H1 (cell line): ENCODE results near the gene NME7. TPM values are rescaled to one million over a fixed set of nuclear protein-coding genes. Genes with fewer than 3 reads are reported as not detected.

Experiments
- CTCF ChIA-PET: fragments of 300-600 bp; sonication (Branson Sonifier 250); formaldehyde crosslinking; loops from one replicate; lab custom pipeline; 2021; ENCODE audit not compliant: partially characterized antibody; lab: Charles Lee
- POLR2A ChIA-PET: fragments of 300-600 bp; sonication (Branson Sonifier 250); formaldehyde crosslinking; loops from one replicate; lab custom pipeline; 2021; ENCODE audit warnings: inconsistent platforms; ENCODE audit not compliant: partially characterized antibody; lab: Charles Lee
- DNase-seq, 2 experiments: peaks; one replicate each; pipeline versions ENCODE4 v3.0.0 to v3.0.0-alpha.2; 2010 to 2022; ENCODE audit warnings: low spot score in 2 of 2, low read depth in 1 of 2, mixed read lengths in 1 of 2
- FAIRE-seq: peaks from 2 replicates; lab custom pipeline; 2011; peaks lifted over from hg19 to GRCh38; lab: Jason Lieb, UNC
- H2AFZ ChIP-seq: 2 replicates; pipeline ENCODE4 v1.8.1; 2012; ENCODE audit warnings: low read length, inconsistent platforms
- H2AK5ac ChIP-seq: 2 replicates; pipeline ENCODE4 v1.6.1; 2013; ENCODE audit warnings: low read depth, low read length
- H2BK120ac ChIP-seq: replicated peaks from 2 replicates; pipeline ENCODE3; 2013; ENCODE audit warnings: low read depth, low read length, inconsistent platforms
- H2BK12ac ChIP-seq: 2 replicates; pipeline ENCODE4 v1.6.1; 2013; ENCODE audit warnings: low read depth, low read length
- H2BK15ac ChIP-seq: 2 replicates; pipeline ENCODE4 v1.6.1; 2013; ENCODE audit warnings: low read length
- H2BK20ac ChIP-seq: 2 replicates; pipeline ENCODE4 v1.6.1; 2013; ENCODE audit warnings: low read length
- H2BK5ac ChIP-seq: 2 replicates; pipeline ENCODE4 v1.6.1; 2013; ENCODE audit warnings: low read depth, low read length
- H3K14ac ChIP-seq: 2 replicates; pipeline ENCODE4 v1.6.1; 2013; ENCODE audit warnings: inconsistent platforms; ENCODE audit not compliant: insufficient read length
- H3K18ac ChIP-seq: 2 replicates; pipeline ENCODE4 v1.6.1; 2013; ENCODE audit warnings: low read length; ENCODE audit errors: extremely low read depth
- H3K23ac ChIP-seq: 2 replicates; pipeline ENCODE4 v1.6.1; 2013; ENCODE audit warnings: inconsistent platforms; ENCODE audit not compliant: insufficient read length
- H3K23me2 ChIP-seq: 2 replicates; pipeline ENCODE4 v1.6.1; 2013; ENCODE audit warnings: low read depth, low read length
- H3K27ac ChIP-seq: 2 replicates; pipeline ENCODE4 v1.6.1; 2011; ENCODE audit warnings: low read depth, low read length, inconsistent platforms
- H3K27me3 ChIP-seq, 4 experiments: replicated peaks in 1 of 4; 1 replicate in 1 of 4; 2 replicates in 3 of 4; pipeline versions ENCODE4 v1.6.1 to v1.8.1; 2011 to 2013; ENCODE audit warnings: low read length in 3 of 4, mild to moderate bottlenecking in 3 of 4, inconsistent platforms in 2 of 4, mixed read lengths in 2 of 4, moderate library complexity in 1 of 4; ENCODE audit not compliant: control insufficient read depth in 3 of 4, insufficient read depth in 3 of 4; ENCODE audit errors: extremely low read depth in 1 of 4
- H3K36me3 ChIP-seq, 4 experiments: 2 replicates each; pipeline versions ENCODE4 v1.6.1 to v1.8.1; 2011 to 2013; ENCODE audit warnings: mild to moderate bottlenecking in 4 of 4, low read length in 3 of 4, moderate library complexity in 2 of 4, control low read depth in 1 of 4, inconsistent platforms in 1 of 4; ENCODE audit not compliant: insufficient read depth in 4 of 4, control insufficient read depth in 2 of 4
- H3K4ac ChIP-seq: replicated peaks from 2 replicates; pipeline ENCODE3; 2013; ENCODE audit warnings: low read length, low read depth, mixed read lengths, inconsistent platforms; ENCODE audit not compliant: insufficient read length
- H3K4me1 ChIP-seq, 4 experiments: replicated peaks in 1 of 4; 1 replicate in 1 of 4; 2 replicates in 3 of 4; pipeline versions ENCODE4 v1.6.1 to v1.8.1; 2011 to 2013; ENCODE audit warnings: low read length in 3 of 4, inconsistent platforms in 2 of 4, mixed read lengths in 1 of 4; ENCODE audit not compliant: insufficient read depth in 4 of 4, control insufficient read depth in 3 of 4
- H3K4me2 ChIP-seq, 2 experiments: 2 replicates each; pipeline versions ENCODE4 v1.6.1 to v1.8.1; 2011 to 2013; ENCODE audit warnings: low read depth in 2 of 2, low read length in 2 of 2, control low read depth in 1 of 2, inconsistent platforms in 1 of 2, mild to moderate bottlenecking in 1 of 2; ENCODE audit not compliant: insufficient read depth in 1 of 2
- H3K4me3 ChIP-seq, 4 experiments: fragments of 200-600, 300-600 bp in 1 of 4; sonication (generic), shearing (Covaris generic), sonication (Bioruptor Twin) in 1 of 4; 2 replicates each; pipeline versions ENCODE4 v1.5.1 to v1.8.1; 2011 to 2016; ENCODE audit warnings: low read length in 4 of 4, low read depth in 3 of 4, control low read depth in 2 of 4, inconsistent platforms in 2 of 4, mild to moderate bottlenecking in 2 of 4, mixed read lengths in 1 of 4, moderate library complexity in 1 of 4; ENCODE audit not compliant: insufficient read depth in 2 of 4; ENCODE audit errors: extremely low read depth in 1 of 4
- H3K56ac ChIP-seq: replicated peaks from 2 replicates; pipeline ENCODE3; 2013; ENCODE audit warnings: low read depth, mild to moderate bottlenecking, mixed read lengths, low read length, inconsistent platforms; ENCODE audit not compliant: insufficient read length
- H3K79me1 ChIP-seq: 2 replicates; pipeline ENCODE4 v1.6.1; 2013; ENCODE audit warnings: low read depth, low read length, control low read depth
- H3K79me2 ChIP-seq, 2 experiments: 2 replicates each; pipeline versions ENCODE4 v1.6.1 to v1.8.1; 2012 to 2013; ENCODE audit warnings: low read length in 2 of 2, mild to moderate bottlenecking in 2 of 2, inconsistent platforms in 1 of 2; ENCODE audit not compliant: insufficient read depth in 2 of 2, control insufficient read depth in 1 of 2
- H3K9ac ChIP-seq, 4 experiments: replicated peaks in 1 of 4; 1 replicate in 1 of 4; 2 replicates in 3 of 4; pipeline versions ENCODE4 v1.6.1 to v1.8.1; 2011 to 2013; ENCODE audit warnings: low read depth in 3 of 4, low read length in 3 of 4, control low read depth in 2 of 4, mild to moderate bottlenecking in 2 of 4, moderate library complexity in 2 of 4, inconsistent platforms in 1 of 4; ENCODE audit errors: extremely low read depth in 1 of 4
- H3K9me3 ChIP-seq, 2 experiments: 2 replicates each; pipeline versions ENCODE4 v1.6.1 to v1.8.1; 2012 to 2013; ENCODE audit warnings: mild to moderate bottlenecking in 2 of 2, moderate library complexity in 2 of 2, control low read depth in 1 of 2, inconsistent platforms in 1 of 2, low read depth in 1 of 2, low read length in 1 of 2, mixed read lengths in 1 of 2; ENCODE audit not compliant: insufficient read depth in 2 of 2
- H4K20me1 ChIP-seq, 2 experiments: replicated peaks in 1 of 2; 2 replicates each; pipeline versions ENCODE3 to v1.8.1; 2011 to 2013; ENCODE audit warnings: inconsistent platforms in 2 of 2, low read length in 2 of 2, mild to moderate bottlenecking in 1 of 2; ENCODE audit not compliant: insufficient read depth in 2 of 2, control insufficient read depth in 1 of 2
- H4K5ac ChIP-seq: 2 replicates; pipeline ENCODE4 v1.6.1; 2013; ENCODE audit warnings: low read length, low read depth, mixed read lengths, inconsistent platforms; ENCODE audit not compliant: insufficient read length
- H4K8ac ChIP-seq: 2 replicates; pipeline ENCODE4 v1.8.0; 2013; ENCODE audit warnings: mild to moderate bottlenecking, moderate library complexity, low read length, inconsistent platforms; ENCODE audit not compliant: insufficient read depth; ENCODE audit errors: extremely low read depth
- H4K91ac ChIP-seq: replicated peaks from 2 replicates; pipeline ENCODE3; 2013; ENCODE audit warnings: low read length, mixed read lengths, inconsistent platforms; ENCODE audit not compliant: insufficient read length
- ASH2L ChIP-seq: fragments of 200-600, 300-600 bp; sonication (generic); IDR thresholded peaks from one replicate; pipeline ENCODE4 v1.7.1; 2017; ENCODE audit warnings: low read length
- BCL11A ChIP-seq, 2 experiments: IDR thresholded peaks; one replicate each; pipeline ENCODE4 v1.6.1; 2011; ENCODE audit warnings: low read depth in 2 of 2, low read length in 2 of 2, mild to moderate bottlenecking in 2 of 2
- CBX5 ChIP-seq: fragments of 300-800, 300-1000 bp; sonication (generic); IDR thresholded peaks from 2 replicates; pipeline ENCODE4 v1.7.1; 2016; ENCODE audit warnings: antibody characterized with exemption, low read length, low read depth
- CREB1 ChIP-seq: IDR thresholded peaks from 2 replicates; pipeline ENCODE4 v1.6.1; 2012; ENCODE audit warnings: inconsistent platforms
- CTBP2 ChIP-seq: IDR thresholded peaks from 2 replicates; pipeline ENCODE4 v1.7.0; 2011; ENCODE audit warnings: borderline replicate concordance, mild to moderate bottlenecking, moderate library complexity, mixed read lengths, low read length; ENCODE audit not compliant: insufficient read depth, insufficient read length
- EP300 ChIP-seq, 2 experiments: IDR thresholded peaks; 1 replicate in 1 of 2; 2 replicates in 1 of 2; pipeline ENCODE4 v1.6.1; 2011 to 2012; ENCODE audit warnings: low read depth in 2 of 2, low read length in 2 of 2, mild to moderate bottlenecking in 2 of 2, borderline replicate concordance in 1 of 2, inconsistent platforms in 1 of 2, moderate library complexity in 1 of 2
- NRF1 ChIP-seq: IDR thresholded peaks from 2 replicates; pipeline ENCODE4 v1.6.1; 2011; ENCODE audit warnings: mild to moderate bottlenecking, low read depth, low read length, improper control_type of control experiment
- TCF12 ChIP-seq: IDR thresholded peaks from 2 replicates; pipeline ENCODE4 v1.6.1; 2011; ENCODE audit warnings: low read depth, mild to moderate bottlenecking, low read length
- WGBS, 2 experiments: shearing (Covaris generic) in 1 of 2; methylation state at CpG; one replicate each; pipeline versions ENCODE4 v1.1.6 to v1.1.7; 2013 to 2015; ENCODE audit warnings: low lambda C conversion rate in 2 of 2, mixed read lengths in 2 of 2, inconsistent platforms in 1 of 2, low coverage in 1 of 2, missing lambda C conversion rate in 1 of 2; ENCODE audit not compliant: insufficient replicate concordance in 2 of 2, insufficient coverage in 1 of 2, insufficient read length in 1 of 2; ENCODE audit errors: extremely low coverage in 1 of 2, missing lambda C conversion rate in 1 of 2; 5-methylcytosine and 5-hydroxymethylcytosine counted together
- polyA plus RNA-seq, 7 experiments: library from polyadenylated mRNA; depleted of rRNA in 3 of 7; stranded (reverse) in 5 of 7; unstranded in 2 of 7; fragments of >200 nt in 5 of 7; fragments of 200-250 nt in 2 of 7; gene quantifications; 1 replicate in 5 of 7; 2 replicates in 1 of 7; 4 replicates in 1 of 7; pipeline versions ENCODE4 v1.2.1 to v1.2.3, GENCODE V29; 2011 to 2013; ENCODE audit warnings: missing spikeins in 2 of 7, mixed read lengths in 2 of 7
- total RNA-seq: library from RNA; stranded (reverse); fragmentation: NEBNext Ultra II Directional; extraction: Animal tissue kit (Norgen Biotek cat#: 25700); gene quantifications from 2 replicates; pipeline ENCODE4 v1.2.1, GENCODE V29; 2021
- TF ChIP-seq, protein P1 (sequence below), 3 experiments: IDR thresholded peaks; 1 replicate in 2 of 3; 2 replicates in 1 of 3; pipeline versions ENCODE4 v1.5.1 to v1.6.1; 2011; ENCODE audit warnings: low read length in 3 of 3, mild to moderate bottlenecking in 3 of 3, inconsistent platforms in 2 of 3, low read depth in 1 of 3, moderate library complexity in 1 of 3; ENCODE audit not compliant: insufficient read depth in 1 of 3; ENCODE audit errors: control extremely low read depth in 1 of 3
- TF ChIP-seq, protein P2 (sequence below): IDR thresholded peaks from 2 replicates; pipeline ENCODE4 v1.6.1; 2012; ENCODE audit warnings: inconsistent platforms

Gene NME7
- total and polyA plus RNA-seq, 2 of the 8 experiments (the other 6 are each of a cell fraction or from before 2014, with no cell fraction given): 11.6 to 28.5 TPM

DNA sequence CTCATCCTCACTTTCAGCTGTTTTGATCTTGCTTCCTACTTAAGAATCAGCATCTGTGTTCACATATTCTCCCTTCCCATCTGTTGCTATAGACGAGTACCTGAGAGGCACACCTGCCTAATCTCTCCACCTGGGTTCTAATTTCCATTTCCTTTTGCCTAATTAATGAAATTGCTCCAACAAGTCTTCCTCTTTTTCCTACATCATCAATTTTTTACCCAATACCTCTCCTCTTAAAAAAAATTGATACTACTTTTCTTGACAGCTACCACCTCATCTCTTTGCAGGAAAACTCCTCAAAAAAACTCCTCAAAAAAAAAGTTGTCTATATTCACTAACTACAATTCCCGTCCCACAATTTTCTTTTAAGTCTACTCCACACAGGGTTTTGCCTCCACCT lies 71.8 kb downstream of the NME7 start:
- Histone ChIP-seq H3K4ac (no peak overlapping the region), H2BK120ac (no peak overlapping the region), H3K56ac (no peak overlapping the region), H2BK20ac (0 out of 2 replicates have a peak overlapping the region, but pooled peaks have one; percentile 36), H3K79me2 (no peaks in the 10 kb centered on the region), H4K8ac (no peak overlapping the region), H3K36me3 (peaks cover 0 to 4% (median 0%) of the 10 kb centered on the region in 4 experiments; a peak in 1 of 8 replicates), H4K20me1 (no peaks in the 10 kb centered on the region), H3K27ac (no peak overlapping the region), H2AFZ (no peak overlapping the region), H2BK12ac (no peak overlapping the region), H3K9me3 (no peaks in the 10 kb centered on the region), H2AK5ac (peak overlapping the region; percentile 75; the same call in 1 of the 2 replicates), H3K4me1 (peaks cover 0 to 3% (median 0%) of the 10 kb centered on the region in 4 experiments; a peak in 1 of 7 replicates), H3K23me2 (peaks cover 2% of the 10 kb centered on the region; the same call in 1 of the 2 replicates), H3K14ac (no peak overlapping the region), H3K23ac (no peak overlapping the region), H3K18ac (no peak overlapping the region), H4K91ac (no peak overlapping the region), H4K5ac (no peak overlapping the region), H3K4me3 (no peak overlapping the region), H3K27me3 (no peaks in the 10 kb centered on the region), H2BK5ac (no peak overlapping the region), H3K9ac (no peak overlapping the region), H3K79me1 (no peaks in the 10 kb centered on the region), H2BK15ac (no peak overlapping the region), H3K4me2 (no peak overlapping the region)
- 92 to 100% methylated on average over 1 to 2 of the region's 2 CpGs for WGBS, 2 experiments
- CTCF ChIA-PET: no interaction called here
- POLR2A ChIA-PET: no interaction called here
- FAIRE-seq (no peak), DNase-seq (no peak)
- TF ChIP-seq, protein P1, sequence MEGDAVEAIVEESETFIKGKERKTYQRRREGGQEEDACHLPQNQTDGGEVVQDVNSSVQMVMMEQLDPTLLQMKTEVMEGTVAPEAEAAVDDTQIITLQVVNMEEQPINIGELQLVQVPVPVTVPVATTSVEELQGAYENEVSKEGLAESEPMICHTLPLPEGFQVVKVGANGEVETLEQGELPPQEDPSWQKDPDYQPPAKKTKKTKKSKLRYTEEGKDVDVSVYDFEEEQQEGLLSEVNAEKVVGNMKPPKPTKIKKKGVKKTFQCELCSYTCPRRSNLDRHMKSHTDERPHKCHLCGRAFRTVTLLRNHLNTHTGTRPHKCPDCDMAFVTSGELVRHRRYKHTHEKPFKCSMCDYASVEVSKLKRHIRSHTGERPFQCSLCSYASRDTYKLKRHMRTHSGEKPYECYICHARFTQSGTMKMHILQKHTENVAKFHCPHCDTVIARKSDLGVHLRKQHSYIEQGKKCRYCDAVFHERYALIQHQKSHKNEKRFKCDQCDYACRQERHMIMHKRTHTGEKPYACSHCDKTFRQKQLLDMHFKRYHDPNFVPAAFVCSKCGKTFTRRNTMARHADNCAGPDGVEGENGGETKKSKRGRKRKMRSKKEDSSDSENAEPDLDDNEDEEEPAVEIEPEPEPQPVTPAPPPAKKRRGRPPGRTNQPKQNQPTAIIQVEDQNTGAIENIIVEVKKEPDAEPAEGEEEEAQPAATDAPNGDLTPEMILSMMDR (IDR thresholded peaks at IDR 0.05; ENCODE audit: control extremely low read depth in 1 of 3, insufficient read depth in 1 of 3, low read depth in 1 of 3, low read length in 3 of 3): no peak
- TF ChIP-seq, protein P2, sequence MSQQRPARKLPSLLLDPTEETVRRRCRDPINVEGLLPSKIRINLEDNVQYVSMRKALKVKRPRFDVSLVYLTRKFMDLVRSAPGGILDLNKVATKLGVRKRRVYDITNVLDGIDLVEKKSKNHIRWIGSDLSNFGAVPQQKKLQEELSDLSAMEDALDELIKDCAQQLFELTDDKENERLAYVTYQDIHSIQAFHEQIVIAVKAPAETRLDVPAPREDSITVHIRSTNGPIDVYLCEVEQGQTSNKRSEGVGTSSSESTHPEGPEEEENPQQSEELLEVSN: no peak
- TF ChIP-seq EP300 (IDR thresholded peaks at IDR 0.05; ENCODE audit: borderline replicate concordance in 1 of 2, low read depth in 2 of 2, low read length in 2 of 2) (no peak), TCF12 (no peak), NRF1 (no peak), CBX5 (no peak), ASH2L (no peak), BCL11A (IDR thresholded peaks at IDR 0.05; ENCODE audit: low read depth in 2 of 2, low read length in 2 of 2) (no peak), CTBP2 (no peak), CREB1 (no peak)
